K562 (cell line): ENCODE data around the gene NEFH.

Experiments
- POLR2A ChIP-seq: fragments of 450-650 bp; conservative IDR thresholded peaks from 2 replicates; pipeline ENCODE4 v1.6.1; 2016
- ZNF274 ChIP-seq: IDR thresholded peaks from 2 replicates; pipeline ENCODE4 v1.6.1; 2011; ENCODE audit warnings: low read depth, mild to moderate bottlenecking, low read length, moderate library complexity, borderline replicate concordance
- ZNF3 ChIP-seq: fragments of 250-450 bp; sonication (Bioruptor Pico); IDR thresholded peaks from 2 replicates; pipeline ENCODE4 v1.5.0; 2021; ENCODE audit warnings: mild to moderate bottlenecking, moderate library complexity

- TF ChIP-seq ZNF274 (no peak), POLR2A (no peak), ZNF3 (no peak)
Measured at GRCh38 chr22:29521526-29521925, 41.5 kb downstream of the NEFH start.
